A549 (cell line): ENCODE measurements around the gene USP24. TPM values are rescaled to one million over a fixed set of nuclear protein-coding genes. Genes with fewer than 3 reads are reported as not detected.

Experiments used
- ATAC-seq, 2 experiments: fragments of 200-7000 bp in 1 of 2; fragments of >200 bp in 1 of 2; cut with Nextera tagmentation in 1 of 2; cut with Tn5 transposase in 1 of 2; 3 replicates each; pipeline versions ENCODE4 v1.8.0 to v1.9.1; 2018 to 2020; ENCODE audit warnings: mild to moderate bottlenecking in 1 of 2, moderate library complexity in 1 of 2
- CTCF ChIA-PET: fragments of 300-600 bp; sonication (Branson Sonifier 250); formaldehyde crosslinking; extraction: SDS; loops from one replicate; lab custom pipeline; 2021; ENCODE audit warnings: antibody characterized with exemption, inconsistent platforms; lab: Yijun Ruan, JAX
- POLR2A ChIA-PET: fragments of 350-600 bp; formaldehyde crosslinking; extraction: SDS; loops from one replicate; lab custom pipeline; 2021; ENCODE audit warnings: antibody characterized with exemption, inconsistent platforms; lab: Yijun Ruan, JAX
- DNase-seq, 2 experiments: peaks; one replicate each; pipeline versions ENCODE4 v3.0.0 to v3.0.0-alpha.2; 2011 to 2016; ENCODE audit warnings: low read depth in 1 of 2, low spot score in 1 of 2
- FAIRE-seq: peaks from 2 replicates; lab custom pipeline; 2011; peaks lifted over from hg19 to GRCh38; lab: Jason Lieb, UNC
- H3K27ac ChIP-seq, 2 experiments: fragments of >200 bp; sonication (Bioruptor Twin); formaldehyde crosslinking; 3 replicates each; pipeline ENCODE4 v1.5.1; 2016 to 2017
- H3K4me1 ChIP-seq: fragments of >200 bp; sonication (Bioruptor Twin); formaldehyde crosslinking; 3 replicates; pipeline ENCODE4 v1.6.1; 2016
- H3K4me2 ChIP-seq: fragments of >200 bp; sonication (Bioruptor Twin); formaldehyde crosslinking; 3 replicates; pipeline ENCODE4 v1.6.1; 2016
- H3K4me3 ChIP-seq: fragments of >200 bp; sonication (Bioruptor Twin); formaldehyde crosslinking; 3 replicates; pipeline ENCODE4 v1.5.1; 2016
- H3K9me3 ChIP-seq: fragments of >200 bp; sonication (Bioruptor Twin); formaldehyde crosslinking; 3 replicates; pipeline ENCODE4 v1.6.1; 2016
- BCL3 ChIP-seq: fragments of >200 bp; sonication (Bioruptor Twin); formaldehyde crosslinking; IDR thresholded peaks from 3 replicates; pipeline ENCODE4 v1.6.1; 2016
- CBX2 ChIP-seq: fragments of 200-600 bp; sonication (generic); IDR thresholded peaks from 2 replicates; pipeline ENCODE4 v1.6.1; 2016; ENCODE audit warnings: low read depth, mild to moderate bottlenecking, borderline replicate concordance
- CBX8 ChIP-seq: fragments of 200-600 bp; sonication (generic); IDR thresholded peaks from 2 replicates; pipeline ENCODE4 v1.6.1; 2016
- CEBPB ChIP-seq, 2 experiments: fragments of >200 bp in 1 of 2; sonication (Bioruptor Twin) in 1 of 2; formaldehyde crosslinking in 1 of 2; IDR thresholded peaks; 2 replicates each; pipeline ENCODE4 v1.6.1; 2012 to 2016
- CHD4 ChIP-seq: fragments of 200-600 bp; sonication (generic); IDR thresholded peaks from 2 replicates; pipeline ENCODE4 v1.6.1; 2016; ENCODE audit warnings: antibody characterized with exemption, mild to moderate bottlenecking, borderline replicate concordance
- EHF ChIP-seq: fragments of 250-450 bp; sonication (Bioruptor Pico); IDR thresholded peaks from 2 replicates; pipeline ENCODE4 v1.5.0; 2020; ENCODE audit warnings: mild to moderate bottlenecking
- EHMT2 ChIP-seq: fragments of 200-600 bp; sonication (generic); IDR thresholded peaks from 2 replicates; pipeline ENCODE4 v1.6.1; 2016; ENCODE audit warnings: antibody characterized with exemption, low read depth, mild to moderate bottlenecking, moderate library complexity
- EP300 ChIP-seq, 2 experiments: fragments of >200 bp; sonication (Bioruptor Twin); formaldehyde crosslinking; IDR thresholded peaks; 2 replicates in 1 of 2; 3 replicates in 1 of 2; pipeline ENCODE4 v1.6.1; 2016 to 2017
- FOSB ChIP-seq: fragments of 250-450 bp; sonication (Bioruptor Pico); IDR thresholded peaks from 2 replicates; pipeline ENCODE4 v1.5.0; 2020; ENCODE audit warnings: mild to moderate bottlenecking, moderate library complexity
- FOSL2 ChIP-seq, 2 experiments: fragments of 450-650 bp in 1 of 2; fragments of >200 bp in 1 of 2; sonication (Bioruptor Twin) in 1 of 2; formaldehyde crosslinking; IDR thresholded peaks; 2 replicates each; pipeline versions ENCODE4 v1.5.0 to v1.6.1; 2016 to 2020; ENCODE audit warnings: mild to moderate bottlenecking in 1 of 2, moderate library complexity in 1 of 2
- GATA3 ChIP-seq: IDR thresholded peaks from 2 replicates; pipeline ENCODE4 v1.6.1; 2012; ENCODE audit warnings: borderline replicate concordance
- HES2 ChIP-seq: fragments of >200 bp; sonication (Bioruptor Twin); formaldehyde crosslinking; IDR thresholded peaks from 2 replicates; pipeline ENCODE4 v1.6.1; 2016
- HOXB5 ChIP-seq: fragments of 250-450 bp; sonication (Bioruptor Pico); IDR thresholded peaks from 2 replicates; pipeline ENCODE4 v1.5.0; 2020; ENCODE audit warnings: mild to moderate bottlenecking, moderate library complexity
- JUN ChIP-seq, 2 experiments: fragments of >200 bp; sonication (Bioruptor Twin); formaldehyde crosslinking; IDR thresholded peaks; 2 replicates in 1 of 2; 3 replicates in 1 of 2; pipeline ENCODE4 v1.6.1; 2016 to 2017
- JUNB ChIP-seq: fragments of >200 bp; sonication (Bioruptor Twin); formaldehyde crosslinking; IDR thresholded peaks from 2 replicates; pipeline ENCODE4 v1.6.1; 2016
- KDM5A ChIP-seq: fragments of 200-600 bp; sonication (generic); IDR thresholded peaks from 2 replicates; pipeline ENCODE4 v1.6.1; 2016; ENCODE audit warnings: antibody characterized with exemption, mild to moderate bottlenecking
- MAFK ChIP-seq: fragments of 450-650 bp; IDR thresholded peaks from 2 replicates; pipeline ENCODE4 v1.6.1; 2014; ENCODE audit not compliant: partially characterized antibody
- MAZ ChIP-seq: fragments of 150-350 bp; IDR thresholded peaks from 2 replicates; pipeline ENCODE4 v1.6.1; 2014; ENCODE audit warnings: antibody characterized with exemption, low read depth, low read length, borderline replicate concordance
- POLR2AphosphoS2 ChIP-seq: conservative IDR thresholded peaks from 2 replicates; pipeline ENCODE4 v1.6.1; 2012; ENCODE audit warnings: low read length, improper control_type of control experiment, inconsistent platforms
- RARB ChIP-seq: fragments of 250-450 bp; sonication (Bioruptor Pico); IDR thresholded peaks from 2 replicates; pipeline ENCODE4 v1.8.0; 2021; ENCODE audit warnings: mild to moderate bottlenecking, moderate library complexity
- RFX5 ChIP-seq: fragments of 450-650 bp; IDR thresholded peaks from 2 replicates; pipeline ENCODE4 v1.7.1; 2014; ENCODE audit warnings: antibody characterized with exemption, mild to moderate bottlenecking, moderate library complexity
- SREBF2 ChIP-seq: fragments of 450-650 bp; IDR thresholded peaks from 2 replicates; pipeline ENCODE4 v1.6.1; 2014; ENCODE audit warnings: mild to moderate bottlenecking, moderate library complexity
- ZC3H11A ChIP-seq: fragments of 450-650 bp; IDR thresholded peaks from 2 replicates; pipeline ENCODE4 v1.6.1; 2014; ENCODE audit warnings: antibody characterized with exemption, mild to moderate bottlenecking
- ZFP36 ChIP-seq: fragments of 450-650 bp; IDR thresholded peaks from 2 replicates; pipeline ENCODE4 v1.6.1; 2014; ENCODE audit warnings: borderline replicate concordance; ENCODE audit not compliant: partially characterized antibody
- ZSCAN20 ChIP-seq: fragments of 250-450 bp; sonication (Bioruptor Pico); IDR thresholded peaks from 2 replicates; pipeline ENCODE4 v1.8.0; 2022; ENCODE audit warnings: mild to moderate bottlenecking, moderate library complexity
- WGBS: methylation state at CpG from one replicate; pipeline ENCODE4 v1.1.6; 2017; ENCODE audit errors: missing lambda C conversion rate; 5-methylcytosine and 5-hydroxymethylcytosine counted together
- polyA plus RNA-seq, 4 experiments: library from polyadenylated mRNA; depleted of rRNA in 3 of 4; stranded (reverse); fragments of >200 nt; fragmentation: RNase III in 1 of 4; extraction: RNeasy Plus Mini Kit Qiagen cat#74134 plus additional on column Dnase treatment in 1 of 4; gene quantifications; 2 replicates in 3 of 4; 3 replicates in 1 of 4; pipeline ENCODE4 v1.2.3, GENCODE V29; 2011 to 2017
- TF ChIP-seq, protein P1 (sequence below): fragments of 150-350 bp; IDR thresholded peaks from 2 replicates; pipeline ENCODE4 v1.6.1; 2014; ENCODE audit warnings: low read depth, mild to moderate bottlenecking, low read length
- TF ChIP-seq, protein P2 (sequence below): fragments of >200 bp; sonication (Bioruptor Twin); formaldehyde crosslinking; IDR thresholded peaks from 3 replicates; pipeline ENCODE4 v1.5.1; 2016
- TF ChIP-seq, protein P3 (sequence below): IDR thresholded peaks from 2 replicates; pipeline ENCODE4 v1.6.1; 2012

The USP24 gene
- polyA plus RNA-seq, 2 of the 4 experiments (the other 2 are of a cell fraction): 14.7 to 21.7 TPM

DNA sequence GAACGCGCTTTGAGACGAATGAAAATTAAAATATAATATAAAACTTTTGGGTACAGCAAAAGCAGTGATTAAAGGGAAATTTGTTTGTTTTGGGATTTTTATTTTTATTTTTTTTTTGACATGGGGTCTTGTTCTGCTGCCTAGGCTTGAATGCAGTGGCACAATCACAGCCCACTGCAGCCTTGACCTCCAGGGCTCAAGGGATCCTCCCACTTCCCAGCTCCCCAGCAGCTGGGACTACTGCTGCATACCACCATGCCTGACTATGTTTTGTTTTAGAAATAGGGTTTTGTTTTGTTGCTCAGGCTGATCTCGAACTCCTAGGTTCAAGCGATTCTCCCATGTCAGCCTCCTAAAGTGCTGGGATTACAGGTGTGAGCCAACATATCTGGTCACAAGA is 30.3 kb downstream of the USP24 start:
- CTCF ChIA-PET: interaction anchor here (0.7 kb wide), 1 partner anchor 829 kb away, joined by 3 read pairs; no protein-coding TSS in a partner anchor
- Histone ChIP-seq H3K4me2 (no peak overlapping the region), H3K9me3 (peaks cover 19% of the 10 kb centered on the region), H3K27ac (no peak overlapping the region), H3K4me1 (no peaks in the 10 kb centered on the region), H3K4me3 (no peak overlapping the region)
- POLR2A ChIA-PET: no interaction called here
- 93% methylated on average over 5 of the region's 5 CpGs for WGBS
- DNase-seq (no peak), ATAC-seq (no peak), FAIRE-seq (no peak)
- TF ChIP-seq ZFP36: no peak
- no peak for TF ChIP-seq EP300 (IDR thresholded peaks at IDR 0.05)
- no peak for TF ChIP-seq GATA3
- TF ChIP-seq, protein P1, sequence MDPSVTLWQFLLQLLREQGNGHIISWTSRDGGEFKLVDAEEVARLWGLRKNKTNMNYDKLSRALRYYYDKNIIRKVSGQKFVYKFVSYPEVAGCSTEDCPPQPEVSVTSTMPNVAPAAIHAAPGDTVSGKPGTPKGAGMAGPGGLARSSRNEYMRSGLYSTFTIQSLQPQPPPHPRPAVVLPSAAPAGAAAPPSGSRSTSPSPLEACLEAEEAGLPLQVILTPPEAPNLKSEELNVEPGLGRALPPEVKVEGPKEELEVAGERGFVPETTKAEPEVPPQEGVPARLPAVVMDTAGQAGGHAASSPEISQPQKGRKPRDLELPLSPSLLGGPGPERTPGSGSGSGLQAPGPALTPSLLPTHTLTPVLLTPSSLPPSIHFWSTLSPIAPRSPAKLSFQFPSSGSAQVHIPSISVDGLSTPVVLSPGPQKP: no peak
- TF ChIP-seq, protein P2, sequence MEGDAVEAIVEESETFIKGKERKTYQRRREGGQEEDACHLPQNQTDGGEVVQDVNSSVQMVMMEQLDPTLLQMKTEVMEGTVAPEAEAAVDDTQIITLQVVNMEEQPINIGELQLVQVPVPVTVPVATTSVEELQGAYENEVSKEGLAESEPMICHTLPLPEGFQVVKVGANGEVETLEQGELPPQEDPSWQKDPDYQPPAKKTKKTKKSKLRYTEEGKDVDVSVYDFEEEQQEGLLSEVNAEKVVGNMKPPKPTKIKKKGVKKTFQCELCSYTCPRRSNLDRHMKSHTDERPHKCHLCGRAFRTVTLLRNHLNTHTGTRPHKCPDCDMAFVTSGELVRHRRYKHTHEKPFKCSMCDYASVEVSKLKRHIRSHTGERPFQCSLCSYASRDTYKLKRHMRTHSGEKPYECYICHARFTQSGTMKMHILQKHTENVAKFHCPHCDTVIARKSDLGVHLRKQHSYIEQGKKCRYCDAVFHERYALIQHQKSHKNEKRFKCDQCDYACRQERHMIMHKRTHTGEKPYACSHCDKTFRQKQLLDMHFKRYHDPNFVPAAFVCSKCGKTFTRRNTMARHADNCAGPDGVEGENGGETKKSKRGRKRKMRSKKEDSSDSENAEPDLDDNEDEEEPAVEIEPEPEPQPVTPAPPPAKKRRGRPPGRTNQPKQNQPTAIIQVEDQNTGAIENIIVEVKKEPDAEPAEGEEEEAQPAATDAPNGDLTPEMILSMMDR: no peak
- TF ChIP-seq CHD4: no peak
- TF ChIP-seq EHMT2: no peak
- TF ChIP-seq ZC3H11A: no peak
- TF ChIP-seq RFX5: no peak
- TF ChIP-seq JUNB: no peak
- no peak for TF ChIP-seq POLR2AphosphoS2
- no peak for TF ChIP-seq FOSB
- no peak for TF ChIP-seq HOXB5 (CRISPR knock-in tag)

DNA sequence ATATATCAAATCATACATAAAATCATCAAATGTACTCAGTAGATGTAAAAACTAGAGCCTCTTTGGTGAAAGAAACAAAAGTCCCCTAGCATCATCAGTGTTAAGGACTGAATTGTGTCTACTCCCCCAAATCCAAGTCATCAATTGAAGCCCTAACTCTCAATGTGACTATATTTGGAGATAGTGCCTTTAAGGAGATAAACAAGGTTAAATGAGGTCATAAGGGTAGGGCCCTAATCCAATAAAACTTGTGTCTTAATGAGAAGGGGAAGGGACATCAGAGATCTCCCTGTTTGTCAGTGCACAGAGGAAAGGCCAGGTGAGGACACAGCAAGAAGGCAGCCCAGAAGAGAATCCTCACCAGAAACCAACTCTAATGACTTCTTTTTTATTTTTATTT is 33.5 kb downstream of the USP24 start:
- ChIA-PET POLR2A (no interaction called here), CTCF (no interaction called here)
- no peak for TF ChIP-seq BCL3
- no peak for TF ChIP-seq HES2
- no peak for TF ChIP-seq CEBPB (IDR thresholded peaks at IDR 0.05)
- no peak for TF ChIP-seq MAFK
- no peak for TF ChIP-seq RARB
- TF ChIP-seq ZFP36: no peak
- no peak for TF ChIP-seq JUN (IDR thresholded peaks at IDR 0.05)
- Histone ChIP-seq H3K4me3 (no peak overlapping the region), H3K9me3 (peaks cover 19% of the 10 kb centered on the region), H3K27ac (no peak overlapping the region), H3K4me1 (peaks cover 3% of the 10 kb centered on the region; the same call in 1 of the 3 replicates), H3K4me2 (no peak overlapping the region)
- ATAC-seq (no peak), DNase-seq (no peak), FAIRE-seq (no peak)

DNA sequence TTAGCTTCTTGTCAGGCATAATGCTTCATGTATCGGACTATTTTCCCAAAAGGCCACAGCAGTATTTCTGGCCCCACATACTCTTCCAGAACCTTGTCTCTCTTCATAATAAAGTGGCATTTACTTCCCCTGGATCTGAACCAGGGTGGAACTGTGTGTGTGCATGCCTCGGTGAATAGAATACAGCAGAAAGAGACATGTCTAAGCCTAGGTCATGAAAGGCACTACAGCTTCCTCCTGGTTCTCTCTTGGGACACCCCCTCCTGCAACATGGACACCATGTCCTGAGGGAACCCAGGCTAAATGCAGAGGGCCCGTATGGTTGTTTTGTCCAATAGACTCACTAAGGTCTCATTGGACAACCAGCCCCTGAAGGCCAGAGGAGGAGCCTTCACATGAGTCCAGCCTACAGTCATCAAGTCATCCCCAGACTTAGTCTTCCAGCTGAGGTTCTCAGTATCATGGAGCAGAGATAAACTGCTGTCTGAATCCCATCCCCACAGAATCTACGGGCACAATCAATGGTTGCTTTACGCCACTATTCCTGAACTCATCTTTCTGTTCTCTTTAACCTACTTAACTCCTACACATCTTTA is 35.0 kb downstream of the USP24 start:
- CTCF ChIA-PET: interaction anchor here (0.6 to 1.6 kb wide), 2 partner anchors 9 to 1724 kb away, joined by 3 read pairs; no protein-coding TSS in a partner anchor
- POLR2A ChIA-PET: no interaction called here
- 95% methylated on average over 5 of the region's 5 CpGs for WGBS

More for the DNA sequence above, 35.0 kb downstream of the USP24 start:
- no peak for TF ChIP-seq CBX2
- no peak for TF ChIP-seq KDM5A
- TF ChIP-seq EHF: no peak
- TF ChIP-seq CBX8: no peak
- no peak for TF ChIP-seq SREBF2
- no peak for TF ChIP-seq ZSCAN20 (CRISPR knock-in tag)
- TF ChIP-seq, protein P3, sequence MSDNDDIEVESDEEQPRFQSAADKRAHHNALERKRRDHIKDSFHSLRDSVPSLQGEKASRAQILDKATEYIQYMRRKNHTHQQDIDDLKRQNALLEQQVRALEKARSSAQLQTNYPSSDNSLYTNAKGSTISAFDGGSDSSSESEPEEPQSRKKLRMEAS: no peak
- TF ChIP-seq JUN (IDR thresholded peaks at IDR 0.05): no peak
- no peak for TF ChIP-seq FOSL2 (IDR thresholded peaks at IDR 0.05)
- no peak for TF ChIP-seq FOSL2 (CRISPR knock-in tag; IDR thresholded peaks at IDR 0.05)
- TF ChIP-seq MAZ: no peak
- peaks cover 18% of the 10 kb centered on the region for H3K9me3 ChIP-seq
- DNase-seq (no peak), FAIRE-seq (no peak), ATAC-seq (no peak)
- H3K27ac ChIP-seq: no peak overlapping the region
- peaks cover 3% of the 10 kb centered on the region; the same call in 1 of the 3 replicates for H3K4me1 ChIP-seq
- no peak overlapping the region for H3K4me3 ChIP-seq
- no peak overlapping the region for H3K4me2 ChIP-seq
